HL-60 (cell line): ENCODE data around the gene TPD52L1.

Source experiments
- DNase-seq, 2 experiments: peaks; one replicate each; pipeline ENCODE4 v3.0.0-alpha.2; 2010 to 2020; ENCODE audit warnings: low read depth in 1 of 2, low spot score in 1 of 2
- H3K27ac ChIP-seq: fragments of 250-450 bp; sonication (Bioruptor Pico); replicated peaks from 2 replicates; pipeline ENCODE4 v1.5.1; 2020; ENCODE audit warnings: mild to moderate bottlenecking, moderate library complexity
- H3K27me3 ChIP-seq: fragments of 250-450 bp; sonication (Bioruptor Pico); 2 replicates; pipeline ENCODE4 v1.5.1; 2021; ENCODE audit warnings: mild to moderate bottlenecking, moderate library complexity; ENCODE audit not compliant: insufficient read depth, poor library complexity, severe bottlenecking
- H3K4me3 ChIP-seq: replicated peaks from 2 replicates; pipeline ENCODE4 v1.5.1; 2011; ENCODE audit warnings: mild to moderate bottlenecking, control low read depth, low read length; ENCODE audit not compliant: insufficient read depth
- GABPA ChIP-seq: IDR thresholded peaks from 2 replicates; pipeline ENCODE4 v1.6.1; 2012; ENCODE audit warnings: low read depth
- POLR2AphosphoS5 ChIP-seq: IDR thresholded peaks from 2 replicates; pipeline ENCODE4 v1.6.1; 2012; ENCODE audit warnings: low read depth
- SPI1 ChIP-seq: IDR thresholded peaks from 2 replicates; pipeline ENCODE4 v1.6.1; 2012; ENCODE audit warnings: low read depth, mild to moderate bottlenecking, borderline replicate concordance
- TF ChIP-seq, protein P1 (sequence below): IDR thresholded peaks from one replicate; pipeline ENCODE4 v1.5.1; 2011; ENCODE audit warnings: low read length, control low read depth, inconsistent platforms; ENCODE audit not compliant: insufficient read depth
- TF ChIP-seq, protein P2 (sequence below): IDR thresholded peaks from 2 replicates; pipeline ENCODE4 v1.6.1; 2012; ENCODE audit warnings: low read depth; ENCODE audit not compliant: insufficient replicate concordance

TPD52L1 gene

DNA sequence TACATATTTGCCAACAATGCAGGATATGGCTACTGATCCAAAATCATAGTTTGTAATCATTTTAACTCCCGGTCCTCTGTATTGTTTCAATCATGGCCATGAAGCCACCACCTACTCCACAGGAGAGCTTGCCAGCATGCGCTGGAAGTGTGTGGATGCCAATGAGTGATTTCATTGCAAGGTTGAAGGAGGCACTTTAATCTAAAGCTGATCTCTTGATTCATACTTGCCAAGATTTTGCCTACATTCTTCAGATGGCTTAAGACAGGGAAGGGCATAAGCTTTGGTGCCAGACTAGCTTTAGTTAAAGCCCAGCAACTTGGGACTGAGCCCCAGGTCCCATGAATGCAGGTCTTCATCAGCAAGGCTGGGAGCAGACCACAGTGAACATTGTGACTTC lies 58.8 kb downstream of the TPD52L1 start:
- TF ChIP-seq POLR2AphosphoS5: no peak
- no peak for TF ChIP-seq GABPA
- TF ChIP-seq, protein P1, sequence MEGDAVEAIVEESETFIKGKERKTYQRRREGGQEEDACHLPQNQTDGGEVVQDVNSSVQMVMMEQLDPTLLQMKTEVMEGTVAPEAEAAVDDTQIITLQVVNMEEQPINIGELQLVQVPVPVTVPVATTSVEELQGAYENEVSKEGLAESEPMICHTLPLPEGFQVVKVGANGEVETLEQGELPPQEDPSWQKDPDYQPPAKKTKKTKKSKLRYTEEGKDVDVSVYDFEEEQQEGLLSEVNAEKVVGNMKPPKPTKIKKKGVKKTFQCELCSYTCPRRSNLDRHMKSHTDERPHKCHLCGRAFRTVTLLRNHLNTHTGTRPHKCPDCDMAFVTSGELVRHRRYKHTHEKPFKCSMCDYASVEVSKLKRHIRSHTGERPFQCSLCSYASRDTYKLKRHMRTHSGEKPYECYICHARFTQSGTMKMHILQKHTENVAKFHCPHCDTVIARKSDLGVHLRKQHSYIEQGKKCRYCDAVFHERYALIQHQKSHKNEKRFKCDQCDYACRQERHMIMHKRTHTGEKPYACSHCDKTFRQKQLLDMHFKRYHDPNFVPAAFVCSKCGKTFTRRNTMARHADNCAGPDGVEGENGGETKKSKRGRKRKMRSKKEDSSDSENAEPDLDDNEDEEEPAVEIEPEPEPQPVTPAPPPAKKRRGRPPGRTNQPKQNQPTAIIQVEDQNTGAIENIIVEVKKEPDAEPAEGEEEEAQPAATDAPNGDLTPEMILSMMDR: no peak
- no peak for TF ChIP-seq SPI1
- TF ChIP-seq, protein P2, sequence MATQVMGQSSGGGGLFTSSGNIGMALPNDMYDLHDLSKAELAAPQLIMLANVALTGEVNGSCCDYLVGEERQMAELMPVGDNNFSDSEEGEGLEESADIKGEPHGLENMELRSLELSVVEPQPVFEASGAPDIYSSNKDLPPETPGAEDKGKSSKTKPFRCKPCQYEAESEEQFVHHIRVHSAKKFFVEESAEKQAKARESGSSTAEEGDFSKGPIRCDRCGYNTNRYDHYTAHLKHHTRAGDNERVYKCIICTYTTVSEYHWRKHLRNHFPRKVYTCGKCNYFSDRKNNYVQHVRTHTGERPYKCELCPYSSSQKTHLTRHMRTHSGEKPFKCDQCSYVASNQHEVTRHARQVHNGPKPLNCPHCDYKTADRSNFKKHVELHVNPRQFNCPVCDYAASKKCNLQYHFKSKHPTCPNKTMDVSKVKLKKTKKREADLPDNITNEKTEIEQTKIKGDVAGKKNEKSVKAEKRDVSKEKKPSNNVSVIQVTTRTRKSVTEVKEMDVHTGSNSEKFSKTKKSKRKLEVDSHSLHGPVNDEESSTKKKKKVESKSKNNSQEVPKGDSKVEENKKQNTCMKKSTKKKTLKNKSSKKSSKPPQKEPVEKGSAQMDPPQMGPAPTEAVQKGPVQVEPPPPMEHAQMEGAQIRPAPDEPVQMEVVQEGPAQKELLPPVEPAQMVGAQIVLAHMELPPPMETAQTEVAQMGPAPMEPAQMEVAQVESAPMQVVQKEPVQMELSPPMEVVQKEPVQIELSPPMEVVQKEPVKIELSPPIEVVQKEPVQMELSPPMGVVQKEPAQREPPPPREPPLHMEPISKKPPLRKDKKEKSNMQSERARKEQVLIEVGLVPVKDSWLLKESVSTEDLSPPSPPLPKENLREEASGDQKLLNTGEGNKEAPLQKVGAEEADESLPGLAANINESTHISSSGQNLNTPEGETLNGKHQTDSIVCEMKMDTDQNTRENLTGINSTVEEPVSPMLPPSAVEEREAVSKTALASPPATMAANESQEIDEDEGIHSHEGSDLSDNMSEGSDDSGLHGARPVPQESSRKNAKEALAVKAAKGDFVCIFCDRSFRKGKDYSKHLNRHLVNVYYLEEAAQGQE: no peak
- DNase-seq: no peak
- Histone ChIP-seq H3K27ac (no peak overlapping the region), H3K4me3 (no peak overlapping the region), H3K27me3 (no peaks in the 10 kb centered on the region)

DNA sequence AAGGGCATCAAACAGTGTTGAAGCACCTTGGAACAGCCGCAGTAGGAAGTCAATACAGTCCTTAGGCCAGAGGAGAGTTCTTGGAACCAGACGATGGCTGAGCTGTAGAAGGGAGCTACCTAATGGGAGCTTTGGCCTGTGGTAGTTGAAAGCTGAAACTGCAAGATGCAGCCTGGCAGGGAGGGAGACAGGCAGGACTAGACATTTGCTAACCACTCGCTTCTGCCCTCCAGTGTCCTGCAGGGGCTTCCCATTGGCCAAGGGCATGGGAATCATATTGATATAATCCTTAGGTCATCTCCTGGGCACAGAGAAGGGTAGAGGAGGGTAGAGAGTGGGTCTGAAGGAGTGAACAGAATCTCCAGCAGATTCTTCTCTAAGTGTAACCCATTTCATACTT lies 60.4 kb downstream of the TPD52L1 start:
- Histone ChIP-seq H3K4me3 (no peak overlapping the region), H3K27ac (no peak overlapping the region), H3K27me3 (peaks cover 2% of the 10 kb centered on the region)
- TF ChIP-seq GABPA: no peak
- TF ChIP-seq, protein P1: no peak
- TF ChIP-seq, protein P2: no peak
- no peak for TF ChIP-seq SPI1
- TF ChIP-seq POLR2AphosphoS5: no peak
- no peak for DNase-seq

DNA sequence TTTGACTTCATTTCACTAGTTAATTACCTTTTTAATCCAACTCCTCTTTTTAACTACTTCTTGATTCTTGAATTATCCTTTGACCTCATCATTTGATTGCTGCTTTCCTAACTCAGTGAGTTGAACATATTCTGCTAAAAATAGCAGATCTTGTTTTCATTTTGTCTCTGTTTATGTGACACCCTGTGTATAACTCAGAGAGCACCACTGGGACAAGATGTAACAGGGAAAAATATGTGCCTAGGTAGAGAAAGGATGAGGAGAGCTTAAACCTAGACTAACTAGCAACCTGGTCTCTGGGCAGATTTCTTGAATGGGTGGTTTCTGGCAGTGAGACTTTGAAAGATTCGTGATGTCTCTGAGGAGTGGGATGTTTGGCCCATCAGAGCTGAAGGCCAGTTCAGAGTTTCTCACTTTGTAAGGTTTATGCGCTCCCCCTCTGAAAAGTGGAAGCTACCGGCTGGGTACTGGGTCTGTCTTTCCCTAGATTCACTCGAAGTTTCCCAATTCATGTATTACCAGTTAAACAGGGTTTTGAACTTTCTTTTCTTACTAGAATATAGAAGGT lies 61.8 kb downstream of the TPD52L1 start:
- DNase-seq: no peak
- no peak for TF ChIP-seq SPI1
- no peak for TF ChIP-seq POLR2AphosphoS5
- TF ChIP-seq, protein P2: no peak
- no peak for TF ChIP-seq GABPA
- TF ChIP-seq, protein P1: no peak
- no peak overlapping the region for H3K4me3 ChIP-seq

More for the DNA sequence above, 61.8 kb downstream of the TPD52L1 start:
- Histone ChIP-seq H3K27me3 (peaks cover 2% of the 10 kb centered on the region), H3K27ac (no peak overlapping the region)
